H1 (cell line): ENCODE results near the gene KBTBD2. TPM values are rescaled to one million over a fixed set of nuclear protein-coding genes. Genes with fewer than 3 reads are reported as not detected.
"Not testable (repeated sequence)": the region's sequence is repeated elsewhere in the genome, so short reads cannot be mapped to it uniquely, and the experiment has no call there.

Source experiments
- CTCF ChIA-PET: fragments of 300-600 bp; sonication (Branson Sonifier 250); formaldehyde crosslinking; loops from one replicate; lab custom pipeline; 2021; ENCODE audit not compliant: partially characterized antibody; lab: Charles Lee
- POLR2A ChIA-PET: fragments of 300-600 bp; sonication (Branson Sonifier 250); formaldehyde crosslinking; loops from one replicate; lab custom pipeline; 2021; ENCODE audit warnings: inconsistent platforms; ENCODE audit not compliant: partially characterized antibody; lab: Charles Lee
- DNase-seq, 2 experiments: peaks; one replicate each; pipeline versions ENCODE4 v3.0.0 to v3.0.0-alpha.2; 2010 to 2022; ENCODE audit warnings: low spot score in 2 of 2, low read depth in 1 of 2, mixed read lengths in 1 of 2
- FAIRE-seq: peaks from 2 replicates; lab custom pipeline; 2011; peaks lifted over from hg19 to GRCh38; lab: Jason Lieb, UNC
- H2AFZ ChIP-seq: 2 replicates; pipeline ENCODE4 v1.8.1; 2012; ENCODE audit warnings: low read length, inconsistent platforms
- H2AK5ac ChIP-seq: 2 replicates; pipeline ENCODE4 v1.6.1; 2013; ENCODE audit warnings: low read depth, low read length
- H2BK120ac ChIP-seq: replicated peaks from 2 replicates; pipeline ENCODE3; 2013; ENCODE audit warnings: low read depth, low read length, inconsistent platforms
- H2BK12ac ChIP-seq: 2 replicates; pipeline ENCODE4 v1.6.1; 2013; ENCODE audit warnings: low read depth, low read length
- H2BK15ac ChIP-seq: 2 replicates; pipeline ENCODE4 v1.6.1; 2013; ENCODE audit warnings: low read length
- H2BK20ac ChIP-seq: 2 replicates; pipeline ENCODE4 v1.6.1; 2013; ENCODE audit warnings: low read length
- H2BK5ac ChIP-seq: 2 replicates; pipeline ENCODE4 v1.6.1; 2013; ENCODE audit warnings: low read depth, low read length
- H3K14ac ChIP-seq: 2 replicates; pipeline ENCODE4 v1.6.1; 2013; ENCODE audit warnings: inconsistent platforms; ENCODE audit not compliant: insufficient read length
- H3K18ac ChIP-seq: 2 replicates; pipeline ENCODE4 v1.6.1; 2013; ENCODE audit warnings: low read length; ENCODE audit errors: extremely low read depth
- H3K23ac ChIP-seq: 2 replicates; pipeline ENCODE4 v1.6.1; 2013; ENCODE audit warnings: inconsistent platforms; ENCODE audit not compliant: insufficient read length
- H3K23me2 ChIP-seq: 2 replicates; pipeline ENCODE4 v1.6.1; 2013; ENCODE audit warnings: low read depth, low read length
- H3K27ac ChIP-seq: 2 replicates; pipeline ENCODE4 v1.6.1; 2011; ENCODE audit warnings: low read depth, low read length, inconsistent platforms
- H3K27me3 ChIP-seq, 4 experiments: replicated peaks in 1 of 4; 1 replicate in 1 of 4; 2 replicates in 3 of 4; pipeline versions ENCODE4 v1.6.1 to v1.8.1; 2011 to 2013; ENCODE audit warnings: low read length in 3 of 4, mild to moderate bottlenecking in 3 of 4, inconsistent platforms in 2 of 4, mixed read lengths in 2 of 4, moderate library complexity in 1 of 4; ENCODE audit not compliant: control insufficient read depth in 3 of 4, insufficient read depth in 3 of 4; ENCODE audit errors: extremely low read depth in 1 of 4
- H3K36me3 ChIP-seq, 4 experiments: 2 replicates each; pipeline versions ENCODE4 v1.6.1 to v1.8.1; 2011 to 2013; ENCODE audit warnings: mild to moderate bottlenecking in 4 of 4, low read length in 3 of 4, moderate library complexity in 2 of 4, control low read depth in 1 of 4, inconsistent platforms in 1 of 4; ENCODE audit not compliant: insufficient read depth in 4 of 4, control insufficient read depth in 2 of 4
- H3K4ac ChIP-seq: replicated peaks from 2 replicates; pipeline ENCODE3; 2013; ENCODE audit warnings: low read length, low read depth, mixed read lengths, inconsistent platforms; ENCODE audit not compliant: insufficient read length
- H3K4me1 ChIP-seq, 4 experiments: replicated peaks in 1 of 4; 1 replicate in 1 of 4; 2 replicates in 3 of 4; pipeline versions ENCODE4 v1.6.1 to v1.8.1; 2011 to 2013; ENCODE audit warnings: low read length in 3 of 4, inconsistent platforms in 2 of 4, mixed read lengths in 1 of 4; ENCODE audit not compliant: insufficient read depth in 4 of 4, control insufficient read depth in 3 of 4
- H3K4me2 ChIP-seq, 2 experiments: 2 replicates each; pipeline versions ENCODE4 v1.6.1 to v1.8.1; 2011 to 2013; ENCODE audit warnings: low read depth in 2 of 2, low read length in 2 of 2, control low read depth in 1 of 2, inconsistent platforms in 1 of 2, mild to moderate bottlenecking in 1 of 2; ENCODE audit not compliant: insufficient read depth in 1 of 2
- H3K4me3 ChIP-seq, 4 experiments: fragments of 200-600, 300-600 bp in 1 of 4; sonication (generic), shearing (Covaris generic), sonication (Bioruptor Twin) in 1 of 4; 2 replicates each; pipeline versions ENCODE4 v1.5.1 to v1.8.1; 2011 to 2016; ENCODE audit warnings: low read length in 4 of 4, low read depth in 3 of 4, control low read depth in 2 of 4, inconsistent platforms in 2 of 4, mild to moderate bottlenecking in 2 of 4, mixed read lengths in 1 of 4, moderate library complexity in 1 of 4; ENCODE audit not compliant: insufficient read depth in 2 of 4; ENCODE audit errors: extremely low read depth in 1 of 4
- H3K56ac ChIP-seq: replicated peaks from 2 replicates; pipeline ENCODE3; 2013; ENCODE audit warnings: low read depth, mild to moderate bottlenecking, mixed read lengths, low read length, inconsistent platforms; ENCODE audit not compliant: insufficient read length
- H3K79me1 ChIP-seq: 2 replicates; pipeline ENCODE4 v1.6.1; 2013; ENCODE audit warnings: low read depth, low read length, control low read depth
- H3K79me2 ChIP-seq, 2 experiments: 2 replicates each; pipeline versions ENCODE4 v1.6.1 to v1.8.1; 2012 to 2013; ENCODE audit warnings: low read length in 2 of 2, mild to moderate bottlenecking in 2 of 2, inconsistent platforms in 1 of 2; ENCODE audit not compliant: insufficient read depth in 2 of 2, control insufficient read depth in 1 of 2
- H3K9ac ChIP-seq, 4 experiments: replicated peaks in 1 of 4; 1 replicate in 1 of 4; 2 replicates in 3 of 4; pipeline versions ENCODE4 v1.6.1 to v1.8.1; 2011 to 2013; ENCODE audit warnings: low read depth in 3 of 4, low read length in 3 of 4, control low read depth in 2 of 4, mild to moderate bottlenecking in 2 of 4, moderate library complexity in 2 of 4, inconsistent platforms in 1 of 4; ENCODE audit errors: extremely low read depth in 1 of 4
- H3K9me3 ChIP-seq, 2 experiments: 2 replicates each; pipeline versions ENCODE4 v1.6.1 to v1.8.1; 2012 to 2013; ENCODE audit warnings: mild to moderate bottlenecking in 2 of 2, moderate library complexity in 2 of 2, control low read depth in 1 of 2, inconsistent platforms in 1 of 2, low read depth in 1 of 2, low read length in 1 of 2, mixed read lengths in 1 of 2; ENCODE audit not compliant: insufficient read depth in 2 of 2
- H4K20me1 ChIP-seq, 2 experiments: replicated peaks in 1 of 2; 2 replicates each; pipeline versions ENCODE3 to v1.8.1; 2011 to 2013; ENCODE audit warnings: inconsistent platforms in 2 of 2, low read length in 2 of 2, mild to moderate bottlenecking in 1 of 2; ENCODE audit not compliant: insufficient read depth in 2 of 2, control insufficient read depth in 1 of 2
- H4K5ac ChIP-seq: 2 replicates; pipeline ENCODE4 v1.6.1; 2013; ENCODE audit warnings: low read length, low read depth, mixed read lengths, inconsistent platforms; ENCODE audit not compliant: insufficient read length
- H4K8ac ChIP-seq: 2 replicates; pipeline ENCODE4 v1.8.0; 2013; ENCODE audit warnings: mild to moderate bottlenecking, moderate library complexity, low read length, inconsistent platforms; ENCODE audit not compliant: insufficient read depth; ENCODE audit errors: extremely low read depth
- H4K91ac ChIP-seq: replicated peaks from 2 replicates; pipeline ENCODE3; 2013; ENCODE audit warnings: low read length, mixed read lengths, inconsistent platforms; ENCODE audit not compliant: insufficient read length
- WGBS, 2 experiments: shearing (Covaris generic) in 1 of 2; methylation state at CpG; one replicate each; pipeline versions ENCODE4 v1.1.6 to v1.1.7; 2013 to 2015; ENCODE audit warnings: low lambda C conversion rate in 2 of 2, mixed read lengths in 2 of 2, inconsistent platforms in 1 of 2, low coverage in 1 of 2, missing lambda C conversion rate in 1 of 2; ENCODE audit not compliant: insufficient replicate concordance in 2 of 2, insufficient coverage in 1 of 2, insufficient read length in 1 of 2; ENCODE audit errors: extremely low coverage in 1 of 2, missing lambda C conversion rate in 1 of 2; 5-methylcytosine and 5-hydroxymethylcytosine counted together
- polyA plus RNA-seq, 7 experiments: library from polyadenylated mRNA; depleted of rRNA in 3 of 7; stranded (reverse) in 5 of 7; unstranded in 2 of 7; fragments of >200 nt in 5 of 7; fragments of 200-250 nt in 2 of 7; gene quantifications; 1 replicate in 5 of 7; 2 replicates in 1 of 7; 4 replicates in 1 of 7; pipeline versions ENCODE4 v1.2.1 to v1.2.3, GENCODE V29; 2011 to 2013; ENCODE audit warnings: missing spikeins in 2 of 7, mixed read lengths in 2 of 7
- total RNA-seq: library from RNA; stranded (reverse); fragmentation: NEBNext Ultra II Directional; extraction: Animal tissue kit (Norgen Biotek cat#: 25700); gene quantifications from 2 replicates; pipeline ENCODE4 v1.2.1, GENCODE V29; 2021

The KBTBD2 gene
- total and polyA plus RNA-seq, 2 of the 8 experiments (the other 6 are each of a cell fraction or from before 2014, with no cell fraction given), result 13.1 to 25.7 TPM

DNA sequence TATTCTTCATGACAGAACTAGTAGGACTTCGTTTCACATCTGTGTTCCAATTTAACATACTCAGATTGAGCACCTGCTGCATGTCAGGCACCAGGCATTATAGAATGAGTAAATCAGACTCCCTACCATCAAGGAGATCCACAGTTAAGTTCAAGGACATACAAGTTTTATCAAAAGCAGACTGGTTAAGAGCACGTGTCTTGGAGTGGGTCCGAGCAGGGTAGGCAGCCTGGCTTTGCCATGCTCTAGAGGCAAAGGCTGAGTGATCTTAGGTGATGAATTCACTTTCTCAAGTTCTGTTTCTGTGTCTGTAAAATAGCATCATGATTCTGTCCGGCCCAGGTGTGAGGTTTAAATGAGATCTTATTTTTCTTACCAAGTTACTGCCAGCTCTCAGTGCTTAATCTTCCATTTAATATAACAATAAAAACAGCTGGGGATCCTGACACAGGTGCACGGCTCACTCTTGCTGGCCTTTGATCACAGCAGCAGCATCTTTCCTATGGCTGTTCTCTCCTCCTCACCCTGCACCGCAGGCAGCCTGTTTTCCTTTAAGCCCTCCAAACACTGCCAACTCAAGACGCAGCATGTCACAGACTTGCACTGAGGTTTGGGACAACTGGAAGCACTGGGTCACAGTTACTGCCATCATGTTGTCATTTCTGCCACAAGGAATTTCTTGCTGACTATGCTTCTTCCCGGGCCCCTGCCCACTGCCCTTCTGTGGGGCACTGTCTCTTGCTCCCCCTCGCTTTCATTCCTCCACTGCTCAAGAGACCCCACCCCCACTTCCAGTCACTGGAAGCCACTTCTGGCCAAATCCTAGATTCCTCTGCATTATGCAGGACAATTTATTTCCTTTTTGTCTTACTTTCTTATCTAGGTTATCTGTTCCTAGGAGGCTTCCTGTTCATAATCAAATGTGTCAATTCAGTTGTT lies 35.5 kb downstream of the KBTBD2 start:
- H3K4me3 ChIP-seq, H3K56ac ChIP-seq, H3K79me2 ChIP-seq, H2BK12ac ChIP-seq, DNase-seq, H3K27ac ChIP-seq, H2BK120ac ChIP-seq, H2AFZ ChIP-seq, H3K14ac ChIP-seq, H3K4me2 ChIP-seq, H2BK15ac ChIP-seq, H4K20me1 ChIP-seq, H4K91ac ChIP-seq, H3K9ac ChIP-seq, H3K9me3 ChIP-seq, H3K23me2 ChIP-seq, H4K8ac ChIP-seq, H3K23ac ChIP-seq, H3K4ac ChIP-seq, H3K18ac ChIP-seq, H2BK5ac ChIP-seq, H3K79me1 ChIP-seq, H2BK20ac ChIP-seq, H3K27me3 ChIP-seq, H3K4me1 ChIP-seq, H4K5ac ChIP-seq, POLR2A ChIA-PET, H2AK5ac ChIP-seq, H3K36me3 ChIP-seq: not testable (repeated sequence)
- CTCF ChIA-PET, result interaction anchor here (4.6 kb wide), 1 partner anchor 10 kb away, joined by 23 read pairs; no protein-coding TSS in a partner anchor
- 63% methylated on average over 8 of the region's 9 CpGs; no CpG with 5 or more reads in 1 of the 2 experiments for WGBS, 2 experiments
- peak; percentile 57 for FAIRE-seq
